Measurements from ENCODE around the gene TELO2. TPM values are rescaled to one million over a fixed set of nuclear protein-coding genes. Genes with fewer than 3 reads are reported as not detected.

TELO2 gene
- total RNA-seq, 4 donors from 2014 or later = 17.0 to 29.3 (median 21.4) TPM

DNA sequence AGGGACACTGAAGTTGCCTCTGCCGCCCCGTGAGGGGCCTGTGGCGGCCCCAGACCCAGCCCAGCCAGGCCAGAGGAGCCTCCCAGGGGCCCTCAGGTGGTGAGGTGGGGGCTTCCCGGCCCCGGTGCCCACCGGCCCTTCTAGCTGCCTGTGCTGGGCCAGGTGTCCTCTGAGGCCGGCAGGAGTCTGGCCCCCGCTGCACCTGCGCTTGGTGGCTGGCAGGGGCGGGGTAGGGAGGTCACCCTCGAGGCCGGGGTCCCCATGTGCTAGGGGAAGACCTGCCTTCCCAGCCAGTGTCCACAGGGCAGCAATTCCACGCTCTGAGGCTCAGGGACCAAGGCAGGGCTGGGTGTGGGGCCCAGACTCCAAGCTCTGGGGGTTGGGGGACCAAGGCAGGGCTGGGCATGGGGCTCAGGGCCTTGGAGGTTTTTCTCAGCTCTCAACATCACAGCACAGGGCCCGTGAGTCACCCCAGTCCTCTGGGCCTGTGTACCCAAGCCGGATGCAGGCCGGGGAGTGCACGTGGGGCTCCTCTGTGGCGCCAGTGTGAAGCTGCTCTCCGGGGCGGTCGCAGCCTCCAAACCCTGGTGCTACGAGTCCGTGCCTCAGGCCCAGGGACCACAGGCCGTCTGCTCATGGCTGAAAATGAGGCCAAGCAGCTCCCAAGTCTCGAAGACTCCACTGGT, 47.5 kb upstream of the TELO2 start:
- Histone ChIP-seq H3K4me1 (no peaks in the 10 kb centered on the region), H3K27me3 (no peaks in the 10 kb centered on the region), H3K9me3 (no peaks in the 10 kb centered on the region), H3K4me3 (no peak overlapping the region), H3K36me3 (peaks cover 0 to 55% (median 13%) of the 10 kb centered on the region in 3 donors), H3K27ac (no peak overlapping the region)
- intact Hi-C loops (cut with DNase I) = no loop called here
- DNase-seq = no peak
- 90% methylated on average over 2 of the region's 25 CpGs; no CpG with 5 or more reads in 1 of the 2 donors for WGBS, 2 donors
- TF ChIP-seq POLR2A (IDR thresholded peaks at IDR 0.05) = no peak
- TF ChIP-seq, protein P1, sequence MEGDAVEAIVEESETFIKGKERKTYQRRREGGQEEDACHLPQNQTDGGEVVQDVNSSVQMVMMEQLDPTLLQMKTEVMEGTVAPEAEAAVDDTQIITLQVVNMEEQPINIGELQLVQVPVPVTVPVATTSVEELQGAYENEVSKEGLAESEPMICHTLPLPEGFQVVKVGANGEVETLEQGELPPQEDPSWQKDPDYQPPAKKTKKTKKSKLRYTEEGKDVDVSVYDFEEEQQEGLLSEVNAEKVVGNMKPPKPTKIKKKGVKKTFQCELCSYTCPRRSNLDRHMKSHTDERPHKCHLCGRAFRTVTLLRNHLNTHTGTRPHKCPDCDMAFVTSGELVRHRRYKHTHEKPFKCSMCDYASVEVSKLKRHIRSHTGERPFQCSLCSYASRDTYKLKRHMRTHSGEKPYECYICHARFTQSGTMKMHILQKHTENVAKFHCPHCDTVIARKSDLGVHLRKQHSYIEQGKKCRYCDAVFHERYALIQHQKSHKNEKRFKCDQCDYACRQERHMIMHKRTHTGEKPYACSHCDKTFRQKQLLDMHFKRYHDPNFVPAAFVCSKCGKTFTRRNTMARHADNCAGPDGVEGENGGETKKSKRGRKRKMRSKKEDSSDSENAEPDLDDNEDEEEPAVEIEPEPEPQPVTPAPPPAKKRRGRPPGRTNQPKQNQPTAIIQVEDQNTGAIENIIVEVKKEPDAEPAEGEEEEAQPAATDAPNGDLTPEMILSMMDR (IDR thresholded peaks at IDR 0.05) = no peak

DNA sequence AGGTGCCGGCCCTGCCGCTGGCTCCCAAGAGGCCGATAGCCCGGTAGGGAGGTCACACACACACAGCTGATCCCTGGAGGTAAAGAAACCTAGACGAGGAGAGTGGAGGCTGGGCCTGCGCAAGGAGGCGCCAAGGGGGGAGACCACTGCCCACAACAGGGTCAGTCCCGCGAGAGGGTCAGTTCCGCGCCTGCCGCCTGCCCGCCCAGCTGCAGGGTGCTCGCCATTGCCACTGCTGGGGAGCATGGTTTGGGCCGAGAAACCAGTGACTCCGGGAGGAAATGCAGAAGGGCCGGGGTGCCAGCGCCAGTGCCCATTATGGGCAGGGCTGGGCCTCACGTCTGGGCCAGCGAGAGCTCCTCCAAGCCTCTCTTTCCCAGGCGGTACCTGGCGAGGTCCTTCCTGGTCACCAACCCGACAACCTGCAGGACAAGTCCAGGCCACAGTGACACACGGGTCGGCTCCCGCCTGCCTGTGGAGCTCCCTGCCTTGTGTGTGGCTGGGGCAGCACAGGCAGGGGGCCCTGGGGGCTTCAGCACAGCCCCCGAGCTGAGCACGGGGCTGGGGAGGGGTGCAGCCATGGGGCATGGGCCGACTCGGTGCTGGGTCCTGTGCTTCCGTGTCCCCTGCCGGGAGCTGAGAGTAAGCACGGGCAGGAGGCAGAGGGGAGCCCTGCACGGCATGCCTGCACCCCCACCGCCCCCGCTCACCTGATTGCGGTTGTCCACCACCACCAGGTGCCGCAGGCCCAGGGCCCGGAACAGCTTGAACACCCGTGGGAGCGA, 46.7 kb upstream of the TELO2 start:
- no peak for TF ChIP-seq POLR2A (IDR thresholded peaks at IDR 0.05)
- TF ChIP-seq, protein P1 (IDR thresholded peaks at IDR 0.05) = no peak
- Histone ChIP-seq H3K36me3 (peaks cover 0 to 63% (median 22%) of the 10 kb centered on the region in 3 donors), H3K4me3 (no peak overlapping the region), H3K27me3 (no peaks in the 10 kb centered on the region), H3K9me3 (no peaks in the 10 kb centered on the region), H3K4me1 (no peaks in the 10 kb centered on the region), H3K27ac (no peak overlapping the region)
- no peak for DNase-seq
- WGBS, 2 donors = 90% methylated on average over 4 of the region's 41 CpGs; no CpG with 5 or more reads in 1 of the 2 donors
- intact Hi-C loops (cut with DNase I) = no loop called here

DNA sequence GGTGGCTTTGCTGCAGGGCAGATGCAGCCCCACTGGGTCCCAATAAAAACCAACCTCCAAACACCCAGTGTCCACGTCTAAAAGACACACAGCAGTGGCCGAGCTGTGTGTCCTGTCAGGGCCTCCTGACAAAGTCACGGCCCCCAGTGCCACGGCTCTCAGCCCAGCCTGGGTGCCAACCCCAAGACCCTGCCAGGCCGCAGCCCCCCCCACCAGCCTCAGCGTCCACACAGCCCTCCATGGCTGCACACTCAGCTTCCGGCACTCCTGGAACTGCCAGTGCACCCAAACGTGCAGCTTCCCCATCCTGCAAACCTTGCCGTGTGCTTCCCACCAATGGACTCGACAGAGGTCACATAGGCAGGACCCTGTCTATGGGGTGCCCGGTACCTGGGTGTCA, 45.2 kb upstream of the TELO2 start:
- intact Hi-C loops (cut with DNase I) = no loop called here
- no peaks in the 10 kb centered on the region for H3K27me3 ChIP-seq
- 99% methylated on average over 8 of the region's 11 CpGs; no CpG with 5 or more reads in 1 of the 2 donors for WGBS, 2 donors
- peaks cover 0 to 78% (median 34%) of the 10 kb centered on the region in 3 donors for H3K36me3 ChIP-seq
- no peak for TF ChIP-seq POLR2A (IDR thresholded peaks at IDR 0.05)
- TF ChIP-seq, protein P1 (IDR thresholded peaks at IDR 0.05) = no peak
- H3K4me3 ChIP-seq = no peak overlapping the region
- H3K9me3 ChIP-seq = no peaks in the 10 kb centered on the region
- no peak overlapping the region for H3K27ac ChIP-seq
- H3K4me1 ChIP-seq = no peaks in the 10 kb centered on the region
- no peak for DNase-seq

DNA sequence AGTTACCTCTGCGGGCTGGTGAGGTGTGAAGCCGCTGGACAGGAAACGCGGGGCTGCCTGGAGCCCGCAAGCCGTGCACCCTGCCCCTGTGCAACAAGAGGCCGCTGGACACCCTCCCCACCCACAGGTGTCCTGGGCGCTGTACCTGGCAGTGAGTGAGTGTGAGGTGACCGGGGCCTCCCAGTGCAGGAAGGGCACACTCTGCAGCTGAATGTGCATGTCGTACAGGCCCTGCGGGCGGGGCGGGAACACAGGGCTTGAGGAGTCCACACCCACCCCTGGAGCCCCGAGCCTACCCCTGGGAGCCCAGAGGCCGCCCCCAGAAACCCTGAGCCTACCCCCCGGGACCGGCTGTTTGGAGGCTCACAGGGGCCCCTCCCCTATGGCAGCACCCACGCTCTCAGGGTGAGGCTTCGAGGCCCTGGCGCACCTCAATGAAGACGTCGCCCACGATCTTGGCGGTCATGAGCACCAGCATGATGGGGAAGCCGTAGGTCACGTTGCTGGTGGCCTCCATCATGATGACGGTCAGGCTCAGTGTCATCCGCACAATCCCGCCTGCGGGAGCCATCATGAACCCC, 44.5 kb upstream of the TELO2 start:
- DNase-seq = no peak
- no peak for TF ChIP-seq POLR2A (IDR thresholded peaks at IDR 0.05)
- TF ChIP-seq, protein P1 (IDR thresholded peaks at IDR 0.05) = no peak
- H3K36me3 ChIP-seq = peaks cover 5 to 84% (median 39%) of the 10 kb centered on the region in 3 donors
- no peaks in the 10 kb centered on the region for H3K4me1 ChIP-seq
- no peak overlapping the region for H3K4me3 ChIP-seq
- no peaks in the 10 kb centered on the region for H3K27me3 ChIP-seq
- intact Hi-C loops (cut with DNase I) = no loop called here
- H3K9me3 ChIP-seq = no peaks in the 10 kb centered on the region
- 87 to 93% methylated on average over 3 to 6 of the region's 30 CpGs for WGBS, 2 donors
- H3K27ac ChIP-seq = no peak overlapping the region

Measured in esophagus squamous epithelium (tissue), 5 donors.